ENCODE measurements around the gene ZDHHC16.

- TF ChIP-seq POLR2A (IDR thresholded peaks at IDR 0.05; ENCODE audit: low read depth, low read length) (no peak), TAF1 (IDR thresholded peaks at IDR 0.05; ENCODE audit: low read depth, low read length) (no peak), POLR2AphosphoS5 (IDR thresholded peaks at IDR 0.05; ENCODE audit: low read depth, low read length) (no peak), SPI1 (IDR thresholded peaks at IDR 0.05; ENCODE audit: low read depth, low read length) (no peak)
Measured at GRCh38 chr10:97416565-97416964, 29.4 kb upstream of the ZDHHC16 start.
